A673 (cell line): Measurements from ENCODE around the gene CADPS2.

Experiments used
- EZH2 ChIP-seq: fragments of 200-600 bp; sonication (generic); IDR thresholded peaks from 2 replicates; pipeline ENCODE4 v1.6.1; 2017; ENCODE audit warnings: borderline replicate concordance, low read depth, mild to moderate bottlenecking, mixed read lengths, antibody characterized with exemption, low read length; ENCODE audit not compliant: poor library complexity, severe bottlenecking
- TF ChIP-seq, protein P1 (sequence below): fragments of 300-800, 200-600 bp; sonication (generic); conservative IDR thresholded peaks from 2 replicates; pipeline ENCODE4 v1.5.1; 2017; ENCODE audit warnings: low read depth, mild to moderate bottlenecking, antibody characterized with exemption, low read length, moderate library complexity, mixed read lengths

DNA sequence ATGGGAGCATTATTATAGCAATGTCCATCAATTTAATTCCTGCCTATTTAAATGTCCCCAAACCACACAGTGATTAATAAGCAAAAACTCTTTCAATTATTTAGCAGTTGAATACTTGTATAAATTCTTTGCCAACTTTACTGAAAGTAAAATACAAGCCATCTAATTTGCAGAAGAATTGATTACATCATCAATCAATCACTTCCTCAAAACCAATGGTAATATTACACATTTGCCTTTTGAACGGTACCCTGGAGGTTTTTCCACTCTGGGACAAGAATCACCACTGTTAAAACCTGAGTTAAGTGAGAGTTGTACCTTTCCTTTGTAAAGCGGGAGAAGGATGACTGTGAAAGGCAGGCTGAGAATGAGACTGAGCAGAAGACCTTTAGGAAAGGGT lies 280.3 kb downstream of the CADPS2 start:
- TF ChIP-seq, protein P1, sequence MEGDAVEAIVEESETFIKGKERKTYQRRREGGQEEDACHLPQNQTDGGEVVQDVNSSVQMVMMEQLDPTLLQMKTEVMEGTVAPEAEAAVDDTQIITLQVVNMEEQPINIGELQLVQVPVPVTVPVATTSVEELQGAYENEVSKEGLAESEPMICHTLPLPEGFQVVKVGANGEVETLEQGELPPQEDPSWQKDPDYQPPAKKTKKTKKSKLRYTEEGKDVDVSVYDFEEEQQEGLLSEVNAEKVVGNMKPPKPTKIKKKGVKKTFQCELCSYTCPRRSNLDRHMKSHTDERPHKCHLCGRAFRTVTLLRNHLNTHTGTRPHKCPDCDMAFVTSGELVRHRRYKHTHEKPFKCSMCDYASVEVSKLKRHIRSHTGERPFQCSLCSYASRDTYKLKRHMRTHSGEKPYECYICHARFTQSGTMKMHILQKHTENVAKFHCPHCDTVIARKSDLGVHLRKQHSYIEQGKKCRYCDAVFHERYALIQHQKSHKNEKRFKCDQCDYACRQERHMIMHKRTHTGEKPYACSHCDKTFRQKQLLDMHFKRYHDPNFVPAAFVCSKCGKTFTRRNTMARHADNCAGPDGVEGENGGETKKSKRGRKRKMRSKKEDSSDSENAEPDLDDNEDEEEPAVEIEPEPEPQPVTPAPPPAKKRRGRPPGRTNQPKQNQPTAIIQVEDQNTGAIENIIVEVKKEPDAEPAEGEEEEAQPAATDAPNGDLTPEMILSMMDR: no peak
- TF ChIP-seq EZH2: no peak
